Loucy (cell line): ENCODE data around the gene MAP3K12.

Experiments
- H2AFZ ChIP-seq: fragments of 200-600 bp; sonication (generic); 2 replicates; pipeline ENCODE4 v1.6.0; 2016; ENCODE audit warnings: antibody characterized with exemption, mild to moderate bottlenecking, low read length, moderate library complexity
- H3F3A ChIP-seq: fragments of 200-600 bp; 2 replicates; pipeline ENCODE4 v1.6.0; 2016; ENCODE audit warnings: antibody characterized with exemption, low read depth, mild to moderate bottlenecking
- H3K27me3 ChIP-seq: fragments of 200-600 bp; sonication (generic); 2 replicates; pipeline ENCODE4 v1.6.1; 2014; ENCODE audit warnings: low read length, mild to moderate bottlenecking; ENCODE audit not compliant: insufficient read depth, poor library complexity, severe bottlenecking
- H3K36me3 ChIP-seq: fragments of 200-600 bp; sonication (generic); 2 replicates; pipeline ENCODE4 v1.6.1; 2016; ENCODE audit warnings: low read length; ENCODE audit not compliant: insufficient read depth
- H3K4me1 ChIP-seq: fragments of 200-600 bp; sonication (generic); 2 replicates; pipeline ENCODE4 v1.5.1; 2014; ENCODE audit warnings: low read length, mild to moderate bottlenecking; ENCODE audit not compliant: insufficient read depth, poor library complexity, severe bottlenecking
- H3K4me2 ChIP-seq: fragments of 200-600 bp; sonication (generic); 2 replicates; pipeline ENCODE4 v1.6.0; 2014; ENCODE audit warnings: antibody characterized with exemption, low read length, low read depth, mild to moderate bottlenecking; ENCODE audit not compliant: poor library complexity, severe bottlenecking
- H3K4me3 ChIP-seq: fragments of 200-600 bp; sonication (generic); 2 replicates; pipeline ENCODE4 v1.5.1; 2014; ENCODE audit warnings: low read length, mild to moderate bottlenecking, mixed read lengths; ENCODE audit not compliant: poor library complexity, severe bottlenecking
- H3K79me2 ChIP-seq: fragments of 200-600 bp; sonication (generic); 2 replicates; pipeline ENCODE4 v1.6.1; 2014; ENCODE audit warnings: low read length; ENCODE audit not compliant: insufficient read depth
- H3K9ac ChIP-seq: fragments of 200-600 bp; sonication (generic); 2 replicates; pipeline ENCODE4 v1.6.0; 2014; ENCODE audit warnings: mild to moderate bottlenecking, low read depth, low read length, moderate library complexity; ENCODE audit not compliant: poor library complexity, severe bottlenecking
- H3K9me2 ChIP-seq: fragments of 200-600 bp; sonication (generic); replicated peaks from 2 replicates; pipeline ENCODE4 v1.6.1; 2016; ENCODE audit warnings: low read depth, low read length, mixed read lengths
- H3K9me3 ChIP-seq: fragments of 200-600 bp; sonication (generic); 2 replicates; pipeline ENCODE4 v1.6.1; 2014; ENCODE audit warnings: mild to moderate bottlenecking, antibody characterized with exemption, low read length, low read depth; ENCODE audit not compliant: insufficient read depth
- H4K20me1 ChIP-seq: fragments of 200-600 bp; sonication (generic); 2 replicates; pipeline ENCODE4 v1.6.0; 2014; ENCODE audit warnings: antibody characterized with exemption, low read length, mild to moderate bottlenecking; ENCODE audit not compliant: insufficient read depth, poor library complexity, severe bottlenecking
- CTCF ChIP-seq: fragments of 200-600 bp; sonication (generic); conservative IDR thresholded peaks from 2 replicates; pipeline ENCODE4 v1.5.1; 2014; ENCODE audit warnings: mild to moderate bottlenecking, antibody characterized with exemption, low read length
- EZH2phosphoT487 ChIP-seq: fragments of 200-600 bp; IDR thresholded peaks from 2 replicates; pipeline ENCODE4 v1.6.1; 2018; ENCODE audit warnings: antibody characterized with exemption, mild to moderate bottlenecking, moderate library complexity, borderline replicate concordance

MAP3K12 gene

GRCh38 chr12:53480491-53481442, 18.5 kb downstream of the MAP3K12 start:
- Histone ChIP-seq H3K4me1 (no peaks in the 10 kb centered on the region), H3K36me3 (peaks cover 94% of the 10 kb centered on the region), H2AFZ (no peak overlapping the region), H3F3A (peaks cover 4% of the 10 kb centered on the region; the same call in 1 of the 2 replicates), H3K79me2 (peaks cover 33% of the 10 kb centered on the region), H4K20me1 (peaks cover 69% of the 10 kb centered on the region), H3K27me3 (no peaks in the 10 kb centered on the region), H3K9me2 (no peaks in the 10 kb centered on the region), H3K9ac (no peak overlapping the region), H3K9me3 (no peaks in the 10 kb centered on the region), H3K4me2 (no peak overlapping the region), H3K4me3 (no peak overlapping the region)
- no peak for TF ChIP-seq EZH2phosphoT487
- no peak for TF ChIP-seq CTCF

GRCh38 chr12:53479331-53479730, 19.9 kb downstream of the MAP3K12 start:
- Histone ChIP-seq H3K4me3 (no peak overlapping the region), H3K36me3 (peaks cover 96% of the 10 kb centered on the region), H2AFZ (no peak overlapping the region), H4K20me1 (peaks cover 83% of the 10 kb centered on the region), H3K79me2 (peaks cover 47% of the 10 kb centered on the region), H3F3A (peaks cover 4% of the 10 kb centered on the region; the same call in 1 of the 2 replicates), H3K4me2 (no peak overlapping the region), H3K9me3 (no peaks in the 10 kb centered on the region), H3K4me1 (no peaks in the 10 kb centered on the region), H3K27me3 (no peaks in the 10 kb centered on the region), H3K9ac (no peak overlapping the region), H3K9me2 (no peaks in the 10 kb centered on the region)
- TF ChIP-seq CTCF: no peak
- no peak for TF ChIP-seq EZH2phosphoT487

- TF ChIP-seq CTCF (no peak), EZH2phosphoT487 (no peak)
- Histone ChIP-seq H3K79me2 (peaks cover 51% of the 10 kb centered on the region), H3K36me3 (peaks cover 97% of the 10 kb centered on the region)
Measured at GRCh38 chr12:53478865-53479264, 20.4 kb downstream of the MAP3K12 start.

More at GRCh38 chr12:53478865-53479264, 20.4 kb downstream of the MAP3K12 start:
- Histone ChIP-seq H2AFZ (no peak overlapping the region), H3K9me2 (no peaks in the 10 kb centered on the region), H3K4me3 (no peak overlapping the region), H3K27me3 (no peaks in the 10 kb centered on the region), H3F3A (peaks cover 4% of the 10 kb centered on the region; the same call in 1 of the 2 replicates), H3K4me1 (no peaks in the 10 kb centered on the region), H3K4me2 (no peak overlapping the region), H4K20me1 (peaks cover 88% of the 10 kb centered on the region), H3K9ac (no peak overlapping the region), H3K9me3 (no peaks in the 10 kb centered on the region)
